GM12878 (cell line): ENCODE measurements around the gene THEM4. TPM values are rescaled to one million over a fixed set of nuclear protein-coding genes. Genes with fewer than 3 reads are reported as not detected.
"Not testable (repeated sequence)": the region's sequence is repeated elsewhere in the genome, so short reads cannot be mapped to it uniquely, and the experiment has no call there.

ENCODE experiments used
- ATAC-seq: fragments of 200-7000 bp; cut with Tn5 transposase; 3 replicates; pipeline ENCODE4 v1.9.1; 2020; ENCODE audit warnings: mild to moderate bottlenecking, moderate library complexity
- BruUV-seq: library from RNA; stranded (reverse); fragments of 400-500 nt; replicated peaks from 2 replicates; lab custom pipeline; 2021; lab: Mats Ljungman, UMichigan
- CTCF ChIA-PET: fragments of 300-600 bp; sonication (Branson Sonifier 250); formaldehyde crosslinking; extraction: SDS; loops from one replicate; lab custom pipeline; 2021; ENCODE audit warnings: inconsistent platforms; lab: Yijun Ruan, JAX
- POLR2A ChIA-PET: fragments of 350-600 bp; formaldehyde crosslinking; extraction: SDS; loops from one replicate; lab custom pipeline; 2021; ENCODE audit warnings: inconsistent platforms; lab: Charles Lee
- RAD21 ChIA-PET: fragments of 300-600 bp; sonication (Branson Sonifier 250); formaldehyde crosslinking; loops from one replicate; lab custom pipeline; 2023; ENCODE audit warnings: antibody characterized with exemption; ENCODE audit not compliant: unreplicated experiment; lab: Charles Lee
- SMC1A ChIA-PET: fragments of 300-600 bp; sonication (Branson Sonifier 250); formaldehyde crosslinking; loops from one replicate; lab custom pipeline; 2023; ENCODE audit not compliant: unreplicated experiment, uncharacterized antibody; lab: Charles Lee
- DNase-seq: peaks from one replicate; pipeline ENCODE4 v3.0.0-alpha.2; 2011; ENCODE audit warnings: low read depth, low spot score
- FAIRE-seq: peaks from 3 replicates; lab custom pipeline; 2011; peaks lifted over from hg19 to GRCh38; lab: Jason Lieb, UNC
- H2AFZ ChIP-seq: 2 replicates; pipeline ENCODE4 v1.6.0; 2011; ENCODE audit warnings: low read depth, low read length, control low read depth; ENCODE audit not compliant: control insufficient read depth
- H3K27ac ChIP-seq: 2 replicates; pipeline ENCODE4 v1.5.1; 2011; ENCODE audit warnings: control low read depth; ENCODE audit not compliant: control insufficient read depth, insufficient read depth
- H3K27me3 ChIP-seq, 2 experiments: replicated peaks in 1 of 2; 2 replicates each; pipeline versions ENCODE4 v1.6.0 to v1.6.1; 2011; ENCODE audit warnings: low read length in 1 of 2; ENCODE audit not compliant: control insufficient read depth in 2 of 2, insufficient read depth in 2 of 2
- H3K36me3 ChIP-seq, 2 experiments: 2 replicates each; pipeline ENCODE4 v1.5.1; 2011; ENCODE audit warnings: low read length in 1 of 2; ENCODE audit not compliant: control insufficient read depth in 2 of 2, insufficient read depth in 2 of 2
- H3K4me1 ChIP-seq: 2 replicates; pipeline ENCODE4 v1.6.1; 2011; ENCODE audit warnings: mild to moderate bottlenecking, low read length, moderate library complexity, mixed read lengths; ENCODE audit not compliant: control insufficient read depth, insufficient read depth
- H3K4me2 ChIP-seq: 2 replicates; pipeline ENCODE4 v1.6.0; 2011; ENCODE audit warnings: control low read depth; ENCODE audit not compliant: control insufficient read depth, insufficient read depth
- H3K4me3 ChIP-seq: fragments of 200-600 bp; sonication (generic); 2 replicates; pipeline ENCODE4 v1.5.1; 2016
- H3K79me2 ChIP-seq: 2 replicates; pipeline ENCODE4 v1.6.0; 2011; ENCODE audit warnings: low read length; ENCODE audit not compliant: control insufficient read depth, insufficient read depth
- H3K9ac ChIP-seq: 2 replicates; pipeline ENCODE4 v1.8.0; 2011; ENCODE audit warnings: low read length, control low read depth, mixed read lengths; ENCODE audit not compliant: control insufficient read depth, insufficient read depth
- H3K9me3 ChIP-seq: replicated peaks from 3 replicates; pipeline ENCODE4 v1.5.1; 2011; ENCODE audit warnings: mild to moderate bottlenecking, low read length; ENCODE audit not compliant: control insufficient read depth, insufficient read depth
- H4K20me1 ChIP-seq: 2 replicates; pipeline ENCODE4 v1.6.0; 2011; ENCODE audit not compliant: control insufficient read depth, insufficient read depth
- CEBPB ChIP-seq, 2 experiments: fragments of 150-350 bp in 1 of 2; IDR thresholded peaks; 2 replicates each; pipeline ENCODE4 v1.6.1; 2012 to 2014; ENCODE audit warnings: low read depth in 2 of 2, low read length in 2 of 2, borderline replicate concordance in 1 of 2, inconsistent platforms in 1 of 2
- CHD4 ChIP-seq: fragments of 200-600 bp; sonication (generic); IDR thresholded peaks from 2 replicates; pipeline ENCODE4 v1.6.1; 2016; ENCODE audit warnings: mild to moderate bottlenecking
- CREM ChIP-seq: IDR thresholded peaks from 2 replicates; pipeline ENCODE4 v1.6.1; 2014; ENCODE audit warnings: antibody characterized with exemption, low read depth
- KDM1A ChIP-seq: fragments of 200-600 bp; sonication (generic); IDR thresholded peaks from 2 replicates; pipeline ENCODE4 v1.6.1; 2016; ENCODE audit warnings: borderline replicate concordance
- REST ChIP-seq: IDR thresholded peaks from 2 replicates; pipeline ENCODE4 v1.6.1; 2012; ENCODE audit warnings: mild to moderate bottlenecking, low read depth, low read length
- SPI1 ChIP-seq: IDR thresholded peaks from 2 replicates; pipeline ENCODE4 v1.6.1; 2011; ENCODE audit warnings: low read depth, mild to moderate bottlenecking, low read length, moderate library complexity, borderline replicate concordance; ENCODE audit not compliant: insufficient read depth
- STAT3 ChIP-seq: IDR thresholded peaks from 2 replicates; pipeline ENCODE4 v1.6.1; 2011; ENCODE audit warnings: low read depth, low read length, improper control_type of control experiment
- WGBS: methylation state at CpG from one replicate; pipeline ENCODE4 v1.1.6; 2016; ENCODE audit warnings: low lambda C conversion rate; ENCODE audit not compliant: insufficient replicate concordance, insufficient coverage; ENCODE audit errors: missing lambda C conversion rate; 5-methylcytosine and 5-hydroxymethylcytosine counted together
- in situ Hi-C: fragments of 300-500 bp; cut with MboI; formaldehyde crosslinking; loops from 9 replicates; pipeline ENCODE4 v1.14.3; 2018; ENCODE audit warnings: mixed read lengths
- intact Hi-C: fragments of 100-400 bp; cut with micrococcal nuclease; formaldehyde crosslinking; loops from one replicate; pipeline ENCODE4 v1.14.2; 2022; ENCODE audit not compliant: unreplicated experiment
- polyA plus RNA-seq, 11 experiments: library from polyadenylated mRNA; depleted of rRNA in 4 of 11; unstranded in 6 of 11; stranded (reverse) in 5 of 11; fragments of >200 nt; fragmentation: Nextera tagmentation in 4 of 11; fragmentation: Illumina TruSeq in 1 of 11; extraction: Ambion mirVana in 4 of 11; extraction: Trizol in 1 of 11; gene quantifications; 1 replicate in 1 of 11; 2 replicates in 10 of 11; pipeline versions ENCODE4 v1.2.1 to v1.2.3, GENCODE V29; 2011 to 2016; ENCODE audit warnings: inconsistent platforms in 2 of 11, missing spikeins in 2 of 11, low read depth in 1 of 11
- total RNA-seq, 4 experiments: library from RNA; depleted of rRNA in 3 of 4; stranded (reverse); fragments of >200 nt in 3 of 4; fragmentation: Illumina TruSeq in 1 of 4; extraction: Trizol in 1 of 4; gene quantifications; 2 replicates each; pipeline versions ENCODE4 v1.2.1 to v1.2.3, GENCODE V29; 2013 to 2021
- TF ChIP-seq, protein P1 (sequence below): fragments of 450-650 bp; IDR thresholded peaks from 2 replicates; pipeline ENCODE4 v1.6.1; 2016; ENCODE audit warnings: mild to moderate bottlenecking, moderate library complexity, borderline replicate concordance

The THEM4 gene
- total and polyA plus RNA-seq, 10 of the 15 experiments (the other 5 are each of a cell fraction or from before 2014, with no cell fraction given), result 3.4 to 30.8 (median 17.9) TPM

- POLR2A ChIA-PET, result interaction anchor here (0.6 kb wide), 1 partner anchor 436 kb away, joined by 5 read pairs; no protein-coding TSS in a partner anchor
- H3K9ac ChIP-seq, RAD21 ChIA-PET, H3K36me3 ChIP-seq, H3K79me2 ChIP-seq, BruUV-seq, intact Hi-C loops, H3K4me3 ChIP-seq, in situ Hi-C loops, DNase-seq, H2AFZ ChIP-seq, H3K27me3 ChIP-seq, CTCF ChIA-PET, FAIRE-seq, H3K27ac ChIP-seq, H3K4me2 ChIP-seq, H4K20me1 ChIP-seq, H3K9me3 ChIP-seq, SMC1A ChIA-PET, H3K4me1 ChIP-seq, ATAC-seq: not testable (repeated sequence)
- 76% methylated on average over 3 of the region's 3 CpGs for WGBS
These were observed 8.5 kb downstream of the THEM4 start for GRCh38 chr1:151900804-151901203.

GRCh38 chr1:151898519-151898991 is 10.8 kb downstream of the THEM4 start:
- Histone ChIP-seq H3K27ac (no peak overlapping the region), H3K4me1 (no peaks in the 10 kb centered on the region), H3K9ac (no peak overlapping the region), H3K4me3 (no peak overlapping the region), H4K20me1 (no peaks in the 10 kb centered on the region), H3K36me3 (0 out of 4 replicates have a peak, but pooled peaks cover 0 to 3% of the 10 kb centered on the region in 2 experiments), H3K9me3 (peaks cover 4% of the 10 kb centered on the region; the same call in 2 of the 3 replicates), H3K79me2 (no peaks in the 10 kb centered on the region), H3K4me2 (no peak overlapping the region), H3K27me3 (no peaks in the 10 kb centered on the region), H2AFZ (no peak overlapping the region)
- ATAC-seq, result no peak
- RAD21 ChIA-PET, result no interaction called here
- 50% methylated on average over 2 of the region's 2 CpGs for WGBS
- CTCF ChIA-PET, result interaction anchor here (0.6 to 3.7 kb wide), 3 partner anchors 10 to 103 kb away, joined by 3 to 16 read pairs (median 4); no protein-coding TSS in a partner anchor
- POLR2A ChIA-PET, result no interaction called here
- intact Hi-C loops (no loop called here), in situ Hi-C loops (no loop called here)
- FAIRE-seq, result no peak
- no TSS peak for BruUV-seq
- SMC1A ChIA-PET, result no interaction called here
- no peak for DNase-seq
- TF ChIP-seq, protein P1, sequence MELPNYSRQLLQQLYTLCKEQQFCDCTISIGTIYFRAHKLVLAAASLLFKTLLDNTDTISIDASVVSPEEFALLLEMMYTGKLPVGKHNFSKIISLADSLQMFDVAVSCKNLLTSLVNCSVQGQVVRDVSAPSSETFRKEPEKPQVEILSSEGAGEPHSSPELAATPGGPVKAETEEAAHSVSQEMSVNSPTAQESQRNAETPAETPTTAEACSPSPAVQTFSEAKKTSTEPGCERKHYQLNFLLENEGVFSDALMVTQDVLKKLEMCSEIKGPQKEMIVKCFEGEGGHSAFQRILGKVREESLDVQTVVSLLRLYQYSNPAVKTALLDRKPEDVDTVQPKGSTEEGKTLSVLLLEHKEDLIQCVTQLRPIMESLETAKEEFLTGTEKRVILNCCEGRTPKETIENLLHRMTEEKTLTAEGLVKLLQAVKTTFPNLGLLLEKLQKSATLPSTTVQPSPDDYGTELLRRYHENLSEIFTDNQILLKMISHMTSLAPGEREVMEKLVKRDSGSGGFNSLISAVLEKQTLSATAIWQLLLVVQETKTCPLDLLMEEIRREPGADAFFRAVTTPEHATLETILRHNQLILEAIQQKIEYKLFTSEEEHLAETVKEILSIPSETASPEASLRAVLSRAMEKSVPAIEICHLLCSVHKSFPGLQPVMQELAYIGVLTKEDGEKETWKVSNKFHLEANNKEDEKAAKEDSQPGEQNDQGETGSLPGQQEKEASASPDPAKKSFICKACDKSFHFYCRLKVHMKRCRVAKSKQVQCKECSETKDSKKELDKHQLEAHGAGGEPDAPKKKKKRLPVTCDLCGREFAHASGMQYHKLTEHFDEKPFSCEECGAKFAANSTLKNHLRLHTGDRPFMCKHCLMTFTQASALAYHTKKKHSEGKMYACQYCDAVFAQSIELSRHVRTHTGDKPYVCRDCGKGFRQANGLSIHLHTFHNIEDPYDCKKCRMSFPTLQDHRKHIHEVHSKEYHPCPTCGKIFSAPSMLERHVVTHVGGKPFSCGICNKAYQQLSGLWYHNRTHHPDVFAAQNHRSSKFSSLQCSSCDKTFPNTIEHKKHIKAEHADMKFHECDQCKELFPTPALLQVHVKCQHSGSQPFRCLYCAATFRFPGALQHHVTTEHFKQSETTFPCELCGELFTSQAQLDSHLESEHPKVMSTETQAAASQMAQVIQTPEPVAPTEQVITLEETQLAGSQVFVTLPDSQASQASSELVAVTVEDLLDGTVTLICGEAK, result no peak
- TF ChIP-seq REST (no peak), KDM1A (no peak), SPI1 (no peak), STAT3 (no peak), CEBPB (IDR thresholded peaks at IDR 0.05; ENCODE audit: borderline replicate concordance in 1 of 2, low read depth in 2 of 2, low read length in 2 of 2) (no peak), CHD4 (no peak), CREM (no peak)
